Kidney (tissue), 14 donors: ENCODE results near the gene CDH6. TPM values are rescaled to one million over a fixed set of nuclear protein-coding genes. Genes with fewer than 3 reads are reported as not detected.

Experiments
- DNase-seq, 5 donors: peaks; one replicate each; pipeline ENCODE4 v3.0.0-alpha.2; 2013 to 2020
- FAIRE-seq: peaks from 2 replicates; lab custom pipeline; 2012; peaks lifted over from hg19 to GRCh38; lab: Jason Lieb, UNC
- H3K27ac ChIP-seq, 2 donors: one replicate each; pipeline ENCODE4 v1.7.0; 2013; ENCODE audit warnings: low read depth in 2 of 2, low read length in 2 of 2, inconsistent platforms in 1 of 2
- H3K27me3 ChIP-seq: one replicate; pipeline ENCODE4 v1.7.1; 2013; ENCODE audit warnings: low read length, inconsistent platforms; ENCODE audit not compliant: control insufficient read depth, insufficient read depth
- H3K36me3 ChIP-seq, 3 donors: one replicate each; pipeline versions ENCODE4 v1.7.0 to v1.7.1; 2013; ENCODE audit warnings: low read length in 3 of 3, control low read depth in 1 of 3, inconsistent platforms in 1 of 3; ENCODE audit not compliant: insufficient read depth in 3 of 3, control insufficient read depth in 2 of 3
- H3K4me1 ChIP-seq, 3 donors: one replicate each; pipeline versions ENCODE4 v1.7.0 to v1.7.1; 2013; ENCODE audit warnings: low read length in 3 of 3, inconsistent platforms in 1 of 3, low read depth in 1 of 3; ENCODE audit not compliant: control insufficient read depth in 2 of 3, insufficient read depth in 2 of 3
- H3K4me3 ChIP-seq, 3 donors: one replicate each; pipeline versions ENCODE4 v1.7.0 to v1.8.1; 2013; ENCODE audit warnings: low read length in 3 of 3, control low read depth in 1 of 3, inconsistent platforms in 1 of 3
- H3K9ac ChIP-seq, 3 donors: one replicate each; pipeline versions ENCODE4 v1.7.0 to v1.7.1; 2013; ENCODE audit warnings: low read length in 3 of 3, control low read depth in 1 of 3, inconsistent platforms in 1 of 3
- H3K9me3 ChIP-seq, 3 donors: one replicate each; pipeline versions ENCODE4 v1.7.0 to v1.7.1; 2013; ENCODE audit warnings: low read length in 3 of 3, control low read depth in 1 of 3, inconsistent platforms in 1 of 3; ENCODE audit not compliant: control insufficient read depth in 2 of 3, insufficient read depth in 1 of 3
- CTCF ChIP-seq: IDR thresholded peaks from 3 replicates; pipeline ENCODE4 v1.5.1; 2012; ENCODE audit warnings: mild to moderate bottlenecking, moderate library complexity, borderline replicate concordance; ENCODE audit not compliant: insufficient read depth; ENCODE audit errors: extremely low read depth
- intact Hi-C: fragments of 100-400 bp; cut with DNase I; formaldehyde crosslinking; loops from one replicate; pipeline ENCODE4 v1.11.1; 2022
- polyA plus RNA-seq: library from polyadenylated mRNA; stranded (reverse); fragments of 350-450 nt; fragmentation: Illumina TruSeq; extraction: RNeasy Lipid Tissue Mini Kit (QIAGEN cat#74804); gene quantifications from one replicate; pipeline ENCODE4 v1.2.3, GENCODE V29; 2014; ENCODE audit warnings: low read depth, low replicate concordance; ENCODE audit not compliant: insufficient read depth
- total RNA-seq: library from RNA; stranded (reverse); fragmentation: NEBNext Ultra II Directional; extraction: Animal tissue kit (Norgen Biotek cat#: 25700); gene quantifications from one replicate; pipeline ENCODE4 v1.2.1, GENCODE V29; 2021
- donor health status: control.
- donor health status: control.
- donor health status: control.
- donor health status: control.
- donor health status: control.
- donor health status: DM: yes; HTN: yes; CAD: no.
- donor health status: Normal renal cell carcinoma (clear cell type).

Gene CDH6
- total and polyA plus RNA-seq, 2 donors from 2014 or later, result 21.8 to 196 TPM

- DNase-seq (peak in 2 of 5 donors; percentile 14 to 33), FAIRE-seq (no peak)
- intact Hi-C loops, result no loop called here
- no peaks in the 10 kb centered on the region for H3K9me3 ChIP-seq
- H3K36me3 ChIP-seq, result no peaks in the 10 kb centered on the region
- H3K4me3 ChIP-seq, result peak overlapping the region; percentile 31 to 42 (median 35)
- peaks cover 9% of the 10 kb centered on the region for H3K27me3 ChIP-seq
- peaks cover 0 to 7% (median 4%) of the 10 kb centered on the region in 3 donors for H3K4me1 ChIP-seq
- no peak overlapping the region for H3K9ac ChIP-seq
- no peak for TF ChIP-seq CTCF
- no peak overlapping the region for H3K27ac ChIP-seq
Measured at GRCh38 chr5:31193116-31193515, 370 bp upstream of the CDH6 start.

- no peak for TF ChIP-seq CTCF
- Histone ChIP-seq H3K9ac (peak overlapping the region; percentile 28 to 63 (median 34)), H3K27ac (peak overlapping the region; percentile 48 to 61), H3K4me3 (peak overlapping the region; percentile 76 to 85 (median 78)), H3K36me3 (no peaks in the 10 kb centered on the region), H3K9me3 (no peaks in the 10 kb centered on the region), H3K4me1 (peaks cover 0 to 10% (median 7%) of the 10 kb centered on the region in 3 donors), H3K27me3 (peaks cover 9% of the 10 kb centered on the region)
- intact Hi-C loops, result no loop called here
- DNase-seq, result peak in 2 of 5 donors; percentile 17 to 39
- no peak for FAIRE-seq
Measured at GRCh38 chr5:31194468-31194813, 955 bp downstream of the CDH6 start.

- peak overlapping the region; percentile 48 to 61 for H3K27ac ChIP-seq
- FAIRE-seq, result no peak
- no peak for TF ChIP-seq CTCF
- peaks cover 9% of the 10 kb centered on the region for H3K27me3 ChIP-seq
- H3K9ac ChIP-seq, result peak overlapping the region; percentile 28 to 63 (median 34)
- H3K4me3 ChIP-seq, result peak overlapping the region; percentile 76 to 85 (median 78)
- no peaks in the 10 kb centered on the region for H3K36me3 ChIP-seq
- peak in 2 of 5 donors; percentile 58 to 66 for DNase-seq
- H3K9me3 ChIP-seq, result no peaks in the 10 kb centered on the region
- intact Hi-C loops, result no loop called here
- peaks cover 0 to 10% (median 7%) of the 10 kb centered on the region in 3 donors for H3K4me1 ChIP-seq
Measured at GRCh38 chr5:31194892-31195555, 1.5 kb downstream of the CDH6 start.

- Histone ChIP-seq H3K4me1 (peaks cover 0 to 10% (median 7%) of the 10 kb centered on the region in 3 donors), H3K9ac (no peak overlapping the region), H3K27ac (no peak overlapping the region), H3K27me3 (peaks cover 9% of the 10 kb centered on the region), H3K9me3 (no peaks in the 10 kb centered on the region), H3K36me3 (no peaks in the 10 kb centered on the region), H3K4me3 (peak overlapping the region in 1 of 3 donors; percentile 78)
- intact Hi-C loops, result no loop called here
- FAIRE-seq (no peak), DNase-seq (peak in 3 of 5 donors; percentile 21 to 74 (median 64))
- no peak for TF ChIP-seq CTCF
Measured at GRCh38 chr5:31196309-31196708, 2.8 kb downstream of the CDH6 start.
